K562 (cell line): Measurements from ENCODE around the gene BICDL1. TPM values are rescaled to one million over a fixed set of nuclear protein-coding genes. Genes with fewer than 3 reads are reported as not detected.

Experiments used
- HNRNPL ChIP-seq: fragments of 200-400 bp; formaldehyde crosslinking; IDR thresholded peaks from 2 replicates; pipeline ENCODE4 v1.6.1; 2017; ENCODE audit warnings: low read depth, mild to moderate bottlenecking, low read length
- RB1 ChIP-seq: fragments of 450-650 bp; IDR thresholded peaks from 2 replicates; pipeline ENCODE4 v1.6.1; 2017; ENCODE audit warnings: low read depth, mild to moderate bottlenecking
- ZNF224 ChIP-seq: sonication (generic); formaldehyde crosslinking; IDR thresholded peaks from 2 replicates; pipeline ENCODE4 v1.8.0; 2022; ENCODE audit warnings: mild to moderate bottlenecking, missing genetic modification reagents
- polyA plus RNA-seq, 8 experiments: library from polyadenylated mRNA; depleted of rRNA in 4 of 8; stranded (reverse) in 5 of 8; unstranded in 3 of 8; fragments of >200 nt; fragmentation: Nextera tagmentation in 2 of 8; fragmentation: Illumina TruSeq in 1 of 8; extraction: Ambion mirVana in 2 of 8; extraction: Trizol in 1 of 8; gene quantifications; 2 replicates each; pipeline versions ENCODE4 v1.2.1 to v1.2.3, GENCODE V29; 2011 to 2014; ENCODE audit warnings: inconsistent platforms in 1 of 8, missing spikeins in 1 of 8
- total RNA-seq, 7 experiments: library from RNA; depleted of rRNA in 6 of 7; stranded (reverse); fragments of >200 nt in 6 of 7; fragmentation: Illumina TruSeq in 2 of 7; extraction: Trizol in 2 of 7; gene quantifications; 2 replicates each; pipeline versions ENCODE4 v1.2.1 to v1.2.3, GENCODE V29; 2011 to 2021; ENCODE audit warnings: low replicate concordance in 1 of 7
- TF ChIP-seq, protein P1 (sequence below), 2 experiments: fragments of 450-650 bp in 1 of 2; sonication (generic) in 1 of 2; formaldehyde crosslinking in 1 of 2; IDR thresholded peaks in 1 of 2; conservative IDR thresholded peaks in 1 of 2; 2 replicates each; pipeline versions ENCODE4 v1.6.1 to v1.8.1; 2016 to 2023; ENCODE audit warnings: mild to moderate bottlenecking in 2 of 2, moderate library complexity in 2 of 2, inconsistent platforms in 1 of 2, missing genetic modification reagents in 1 of 2
- TF ChIP-seq, protein P2 (sequence below): fragments of 450-650 bp; IDR thresholded peaks from 2 replicates; pipeline ENCODE4 v1.7.0; 2016; ENCODE audit warnings: borderline replicate concordance
- TF ChIP-seq, protein P3 (sequence below): sonication (generic); formaldehyde crosslinking; IDR thresholded peaks from 2 replicates; pipeline ENCODE4 v1.8.1; 2022; ENCODE audit warnings: missing genetic modification reagents

The BICDL1 gene
- total and polyA plus RNA-seq, 9 of the 15 experiments (the other 6 are each of a cell fraction or from before 2014, with no cell fraction given) = 0.06 to 2.0 (median 0.58) TPM

DNA sequence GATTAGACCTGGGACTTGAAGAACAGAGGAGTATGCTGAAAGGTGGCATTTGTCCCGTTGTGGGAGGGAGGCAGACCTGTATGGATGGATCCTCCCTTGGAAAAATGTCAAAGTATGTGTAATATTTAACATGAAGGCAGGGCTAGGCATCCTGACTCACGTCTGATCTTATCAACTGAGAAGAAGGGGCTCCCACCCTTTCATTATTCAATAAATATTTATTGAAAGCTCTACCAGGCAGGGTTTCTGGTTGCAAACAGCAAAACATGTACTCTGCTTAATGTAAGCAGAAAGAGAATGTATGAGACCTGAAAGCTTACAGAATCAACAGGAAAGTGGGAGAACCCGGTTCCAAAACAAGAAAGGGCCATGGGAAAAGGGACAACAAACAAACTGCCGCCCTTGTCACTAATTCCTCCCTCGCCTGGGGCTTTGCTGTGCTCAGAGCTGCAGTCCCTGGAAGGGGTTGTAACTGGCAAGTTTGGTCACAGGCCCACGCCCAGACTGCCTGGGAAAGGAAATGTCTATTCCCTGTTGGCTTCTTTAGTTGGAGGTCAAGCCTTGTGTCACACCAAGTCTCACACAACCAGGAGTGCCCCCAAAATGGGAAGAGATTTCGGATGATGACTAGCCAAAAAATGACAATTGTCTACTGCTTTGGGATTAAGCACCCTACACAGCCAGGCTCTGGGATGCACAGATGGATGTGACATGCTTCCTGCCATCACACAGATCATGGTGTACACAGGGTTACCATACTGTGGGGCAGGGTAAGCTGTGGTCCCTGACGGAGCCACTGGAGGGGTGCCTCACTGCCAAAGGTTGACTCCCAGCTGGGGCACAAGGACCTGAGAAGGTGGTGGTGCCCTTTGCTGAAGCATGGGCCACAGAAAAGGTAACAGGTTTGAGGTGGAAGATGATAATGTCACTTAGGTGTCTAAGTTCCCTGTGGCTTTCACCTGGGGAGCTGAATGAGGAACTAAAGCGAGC lies 90.7 kb downstream of the BICDL1 start (continued):
- TF ChIP-seq, protein P1, sequence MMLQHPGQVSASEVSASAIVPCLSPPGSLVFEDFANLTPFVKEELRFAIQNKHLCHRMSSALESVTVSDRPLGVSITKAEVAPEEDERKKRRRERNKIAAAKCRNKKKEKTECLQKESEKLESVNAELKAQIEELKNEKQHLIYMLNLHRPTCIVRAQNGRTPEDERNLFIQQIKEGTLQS (IDR thresholded peaks at IDR 0.05) = no peak
- TF ChIP-seq, protein P1 (CRISPR knock-in tag; conservative IDR thresholded peaks at IDR 0.05) = no peak
- TF ChIP-seq ZNF224 (CRISPR knock-in tag) (no peak), HNRNPL (no peak), RB1 (no peak)
- TF ChIP-seq, protein P2, sequence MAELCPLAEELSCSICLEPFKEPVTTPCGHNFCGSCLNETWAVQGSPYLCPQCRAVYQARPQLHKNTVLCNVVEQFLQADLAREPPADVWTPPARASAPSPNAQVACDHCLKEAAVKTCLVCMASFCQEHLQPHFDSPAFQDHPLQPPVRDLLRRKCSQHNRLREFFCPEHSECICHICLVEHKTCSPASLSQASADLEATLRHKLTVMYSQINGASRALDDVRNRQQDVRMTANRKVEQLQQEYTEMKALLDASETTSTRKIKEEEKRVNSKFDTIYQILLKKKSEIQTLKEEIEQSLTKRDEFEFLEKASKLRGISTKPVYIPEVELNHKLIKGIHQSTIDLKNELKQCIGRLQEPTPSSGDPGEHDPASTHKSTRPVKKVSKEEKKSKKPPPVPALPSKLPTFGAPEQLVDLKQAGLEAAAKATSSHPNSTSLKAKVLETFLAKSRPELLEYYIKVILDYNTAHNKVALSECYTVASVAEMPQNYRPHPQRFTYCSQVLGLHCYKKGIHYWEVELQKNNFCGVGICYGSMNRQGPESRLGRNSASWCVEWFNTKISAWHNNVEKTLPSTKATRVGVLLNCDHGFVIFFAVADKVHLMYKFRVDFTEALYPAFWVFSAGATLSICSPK = no peak
- TF ChIP-seq, protein P3, sequence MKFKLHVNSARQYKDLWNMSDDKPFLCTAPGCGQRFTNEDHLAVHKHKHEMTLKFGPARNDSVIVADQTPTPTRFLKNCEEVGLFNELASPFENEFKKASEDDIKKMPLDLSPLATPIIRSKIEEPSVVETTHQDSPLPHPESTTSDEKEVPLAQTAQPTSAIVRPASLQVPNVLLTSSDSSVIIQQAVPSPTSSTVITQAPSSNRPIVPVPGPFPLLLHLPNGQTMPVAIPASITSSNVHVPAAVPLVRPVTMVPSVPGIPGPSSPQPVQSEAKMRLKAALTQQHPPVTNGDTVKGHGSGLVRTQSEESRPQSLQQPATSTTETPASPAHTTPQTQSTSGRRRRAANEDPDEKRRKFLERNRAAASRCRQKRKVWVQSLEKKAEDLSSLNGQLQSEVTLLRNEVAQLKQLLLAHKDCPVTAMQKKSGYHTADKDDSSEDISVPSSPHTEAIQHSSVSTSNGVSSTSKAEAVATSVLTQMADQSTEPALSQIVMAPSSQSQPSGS (CRISPR knock-in tag) = no peak
